Upper lobe of left lung (tissue), 6 donors: Measurements from ENCODE around the gene HAVCR1. TPM values are rescaled to one million over a fixed set of nuclear protein-coding genes. Genes with fewer than 3 reads are reported as not detected.

Experiments
- ATAC-seq, 2 donors: fragments of 200-7000 bp; cut with Tn5 transposase; one replicate each; pipeline ENCODE4 v1.9.1; 2022; ENCODE audit warnings: mild to moderate bottlenecking in 2 of 2, moderate library complexity in 2 of 2; ENCODE audit not compliant: low FRiP score in 2 of 2
- DNase-seq, 2 donors: peaks; one replicate each; pipeline ENCODE4 v3.0.0-alpha.2; 2019 to 2020
- H3K27ac ChIP-seq, 4 donors: fragments of 200-600 bp; sonication (generic); one replicate each; pipeline ENCODE4 v1.5.1; 2016 to 2019
- H3K27me3 ChIP-seq, 4 donors: fragments of 200-600 bp; sonication (generic); one replicate each; pipeline ENCODE4 v1.5.1; 2017 to 2019
- H3K36me3 ChIP-seq, 4 donors: fragments of 200-600 bp; sonication (generic); one replicate each; pipeline ENCODE4 v1.5.1; 2016 to 2019
- H3K4me1 ChIP-seq, 4 donors: fragments of 200-600 bp; sonication (generic); one replicate each; pipeline ENCODE4 v1.5.1; 2018 to 2019
- H3K4me3 ChIP-seq, 4 donors: fragments of 200-600 bp; sonication (generic); one replicate each; pipeline ENCODE4 v1.5.1; 2017 to 2019; ENCODE audit warnings: mild to moderate bottlenecking in 2 of 4, moderate library complexity in 1 of 4
- H3K9me3 ChIP-seq, 4 donors: fragments of 200-600 bp; sonication (generic); one replicate each; pipeline ENCODE4 v1.5.1; 2018 to 2019
- EP300 ChIP-seq, 4 donors: sonication (generic); formaldehyde crosslinking; IDR thresholded peaks; one replicate each; pipeline ENCODE4 v1.5.1; 2017; ENCODE audit warnings: antibody characterized with exemption in 4 of 4, control low read depth in 2 of 4
- POLR2A ChIP-seq, 4 donors: fragments of 450-650 bp; IDR thresholded peaks; one replicate each; pipeline ENCODE4 v1.5.1; 2016 to 2017; ENCODE audit warnings: antibody characterized with exemption in 4 of 4, mild to moderate bottlenecking in 2 of 4
- POLR2AphosphoS5 ChIP-seq, 2 donors: sonication (generic); formaldehyde crosslinking; IDR thresholded peaks; one replicate each; pipeline ENCODE4 v1.5.1; 2017; ENCODE audit warnings: antibody characterized with exemption in 2 of 2
- WGBS, 2 donors: methylation state at CpG; one replicate each; pipeline ENCODE4 v1.1.5; 2017 to 2018; 5-methylcytosine and 5-hydroxymethylcytosine counted together
- total RNA-seq, 6 donors: library from RNA; depleted of rRNA in 4 of 6; stranded (reverse); fragments of >200 nt in 4 of 6; gene quantifications; one replicate each; pipeline versions ENCODE4 v1.1.0 to v1.2.1, GENCODE V29; 2016 to 2021
- TF ChIP-seq, protein P1 (sequence below), 6 experiments: fragments of 450-650 bp in 4 of 6; fragments of 200-600 bp in 2 of 6; sonication (generic) in 2 of 6; IDR thresholded peaks; one replicate each; pipeline ENCODE4 v1.5.1; 2016 to 2019; ENCODE audit warnings: antibody characterized with exemption in 6 of 6
- donor health status: DM: no; HTN: no; CAD: no; lungs with moderate emphysema.
- donor health status: DM: no; HTN: yes; CAD: no; lungs with severe emphysema.

The HAVCR1 gene
- total RNA-seq, 6 donors from 2014 or later: 0.34 to 4.2 (median 0.62) TPM; not detected in 2

DNA sequence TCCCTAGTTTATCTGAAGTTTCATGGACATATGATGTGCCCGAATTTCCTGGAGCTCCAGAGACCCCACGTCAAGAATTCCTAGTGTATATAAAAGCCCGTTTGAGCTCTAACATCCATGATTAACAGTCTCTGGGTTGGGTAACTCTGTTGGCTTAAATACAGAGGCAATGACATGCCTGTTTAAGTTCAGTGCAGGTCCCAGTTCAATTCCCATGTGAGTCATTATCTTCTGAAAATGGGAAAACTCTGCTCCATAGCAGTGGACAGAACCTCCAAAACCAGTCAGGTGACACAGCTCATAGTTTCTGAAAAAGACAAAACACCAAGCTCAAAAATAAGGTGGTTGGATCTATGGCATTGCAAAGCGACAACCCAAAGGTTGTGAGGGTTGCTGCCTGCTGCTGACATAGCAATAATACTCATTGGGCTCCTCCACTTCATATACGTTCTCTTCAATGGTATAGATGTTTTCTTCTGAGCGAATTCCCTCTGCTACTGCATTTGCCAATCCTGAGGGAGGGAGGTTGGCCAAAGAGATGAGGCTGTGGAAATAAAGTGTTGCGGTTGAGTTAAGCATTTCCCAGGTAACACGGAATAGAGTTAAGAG is 27.9 kb upstream of the HAVCR1 start:
- H3K4me3 ChIP-seq: no peak overlapping the region
- DNase-seq (no peak), ATAC-seq (no peak)
- no peaks in the 10 kb centered on the region for H3K9me3 ChIP-seq
- H3K36me3 ChIP-seq: no peaks in the 10 kb centered on the region
- H3K27me3 ChIP-seq: no peaks in the 10 kb centered on the region
- no peak for TF ChIP-seq POLR2A (IDR thresholded peaks at IDR 0.05)
- TF ChIP-seq, protein P1, sequence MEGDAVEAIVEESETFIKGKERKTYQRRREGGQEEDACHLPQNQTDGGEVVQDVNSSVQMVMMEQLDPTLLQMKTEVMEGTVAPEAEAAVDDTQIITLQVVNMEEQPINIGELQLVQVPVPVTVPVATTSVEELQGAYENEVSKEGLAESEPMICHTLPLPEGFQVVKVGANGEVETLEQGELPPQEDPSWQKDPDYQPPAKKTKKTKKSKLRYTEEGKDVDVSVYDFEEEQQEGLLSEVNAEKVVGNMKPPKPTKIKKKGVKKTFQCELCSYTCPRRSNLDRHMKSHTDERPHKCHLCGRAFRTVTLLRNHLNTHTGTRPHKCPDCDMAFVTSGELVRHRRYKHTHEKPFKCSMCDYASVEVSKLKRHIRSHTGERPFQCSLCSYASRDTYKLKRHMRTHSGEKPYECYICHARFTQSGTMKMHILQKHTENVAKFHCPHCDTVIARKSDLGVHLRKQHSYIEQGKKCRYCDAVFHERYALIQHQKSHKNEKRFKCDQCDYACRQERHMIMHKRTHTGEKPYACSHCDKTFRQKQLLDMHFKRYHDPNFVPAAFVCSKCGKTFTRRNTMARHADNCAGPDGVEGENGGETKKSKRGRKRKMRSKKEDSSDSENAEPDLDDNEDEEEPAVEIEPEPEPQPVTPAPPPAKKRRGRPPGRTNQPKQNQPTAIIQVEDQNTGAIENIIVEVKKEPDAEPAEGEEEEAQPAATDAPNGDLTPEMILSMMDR (IDR thresholded peaks at IDR 0.05): no peak
- TF ChIP-seq EP300 (IDR thresholded peaks at IDR 0.05): no peak
- no peak for TF ChIP-seq POLR2AphosphoS5 (IDR thresholded peaks at IDR 0.05)
- no peaks in the 10 kb centered on the region for H3K4me1 ChIP-seq
- WGBS, 2 donors: 86 to 91% methylated on average over 8 of the region's 8 CpGs
- H3K27ac ChIP-seq: no peak overlapping the region

DNA sequence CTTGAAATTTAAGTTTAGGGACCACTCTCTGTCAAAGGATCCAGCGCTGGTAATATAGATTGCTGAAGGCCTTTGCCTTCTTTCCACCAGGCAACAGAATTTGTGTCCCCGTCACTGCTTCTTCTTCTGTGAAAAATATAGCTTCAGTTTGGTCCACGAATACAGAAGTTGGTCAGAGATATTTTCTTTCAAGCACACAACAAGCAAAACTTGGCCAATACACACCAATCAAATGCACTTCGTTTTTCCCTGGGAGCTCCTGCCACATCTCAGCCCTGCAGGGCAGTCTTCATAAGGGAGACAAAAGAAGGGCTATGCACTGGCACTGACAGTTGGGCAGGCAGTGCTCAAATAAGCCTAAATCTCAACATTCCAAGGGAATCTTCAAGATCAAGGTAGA is 27.0 kb upstream of the HAVCR1 start:
- no peak overlapping the region for H3K27ac ChIP-seq
- no peaks in the 10 kb centered on the region for H3K27me3 ChIP-seq
- no peaks in the 10 kb centered on the region for H3K9me3 ChIP-seq
- H3K36me3 ChIP-seq: no peaks in the 10 kb centered on the region
- 65 to 87% methylated on average over 4 of the region's 4 CpGs for WGBS, 2 donors
- TF ChIP-seq POLR2A (IDR thresholded peaks at IDR 0.05) (no peak), EP300 (IDR thresholded peaks at IDR 0.05) (no peak), POLR2AphosphoS5 (IDR thresholded peaks at IDR 0.05) (no peak)
- TF ChIP-seq, protein P1 (IDR thresholded peaks at IDR 0.05): no peak
- no peak for DNase-seq
- H3K4me1 ChIP-seq: no peaks in the 10 kb centered on the region
- H3K4me3 ChIP-seq: no peak overlapping the region
- no peak for ATAC-seq

DNA sequence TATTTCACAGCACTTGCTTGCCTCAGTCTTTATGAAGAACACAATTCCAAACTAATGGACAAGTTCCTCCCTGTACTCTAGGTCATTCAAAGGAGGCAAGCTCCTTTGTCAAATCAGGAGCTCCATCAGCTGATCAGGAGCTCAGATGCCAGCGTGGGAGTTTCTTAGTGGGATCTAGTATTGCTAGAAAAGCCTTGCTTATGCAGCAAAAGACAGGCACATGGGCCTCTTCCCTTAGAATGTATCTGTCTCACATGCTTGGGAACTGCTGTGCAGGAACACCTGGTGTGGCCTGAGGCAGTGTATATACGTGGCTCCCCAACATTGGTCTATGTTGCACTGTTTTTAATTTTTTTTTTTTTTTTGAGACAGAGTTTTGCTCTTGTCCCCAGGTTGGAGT is 21.4 kb upstream of the HAVCR1 start:
- no peak for ATAC-seq
- no peak for DNase-seq
- no peaks in the 10 kb centered on the region for H3K27me3 ChIP-seq
- WGBS, 2 donors: 75 to 83% methylated on average over 2 of the region's 2 CpGs
- no peaks in the 10 kb centered on the region for H3K36me3 ChIP-seq
- H3K4me1 ChIP-seq: no peaks in the 10 kb centered on the region
- H3K27ac ChIP-seq: no peak overlapping the region
- no peaks in the 10 kb centered on the region for H3K9me3 ChIP-seq
- no peak overlapping the region for H3K4me3 ChIP-seq
- TF ChIP-seq POLR2A (IDR thresholded peaks at IDR 0.05) (no peak), POLR2AphosphoS5 (IDR thresholded peaks at IDR 0.05) (no peak), EP300 (IDR thresholded peaks at IDR 0.05) (no peak)
- TF ChIP-seq, protein P1 (IDR thresholded peaks at IDR 0.05): no peak

DNA sequence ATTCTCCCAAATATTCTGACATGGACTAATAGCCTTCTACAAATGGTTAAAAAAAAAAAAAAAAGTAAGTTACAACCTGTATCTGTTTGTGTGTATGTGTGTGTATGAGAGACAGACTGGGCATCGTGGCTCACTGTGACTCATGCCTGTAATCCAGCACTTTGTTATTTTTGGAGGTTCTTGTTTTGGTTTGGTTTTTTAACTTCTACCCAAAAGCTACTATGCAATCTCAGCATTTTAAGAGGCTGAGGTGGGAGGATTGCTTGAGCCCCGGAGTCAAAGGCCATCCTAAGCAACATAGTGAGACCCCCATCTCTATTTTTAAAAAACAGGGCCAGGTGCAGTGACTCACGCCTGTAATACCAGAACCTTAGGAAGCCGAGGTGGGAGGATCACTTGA is 17.6 kb upstream of the HAVCR1 start:
- ATAC-seq (peak in 1 of 2 donors; percentile 45), DNase-seq (no peak)
- TF ChIP-seq EP300 (IDR thresholded peaks at IDR 0.05) (no peak), POLR2AphosphoS5 (IDR thresholded peaks at IDR 0.05) (no peak), POLR2A (IDR thresholded peaks at IDR 0.05) (no peak)
- TF ChIP-seq, protein P1 (IDR thresholded peaks at IDR 0.05): no peak
- WGBS, 2 donors: 48 to 64% methylated on average over 4 of the region's 4 CpGs
- H3K36me3 ChIP-seq: no peaks in the 10 kb centered on the region
- H3K27me3 ChIP-seq: no peaks in the 10 kb centered on the region
- H3K9me3 ChIP-seq: no peaks in the 10 kb centered on the region
- no peaks in the 10 kb centered on the region for H3K4me1 ChIP-seq
- no peak overlapping the region for H3K4me3 ChIP-seq
- no peak overlapping the region for H3K27ac ChIP-seq

DNA sequence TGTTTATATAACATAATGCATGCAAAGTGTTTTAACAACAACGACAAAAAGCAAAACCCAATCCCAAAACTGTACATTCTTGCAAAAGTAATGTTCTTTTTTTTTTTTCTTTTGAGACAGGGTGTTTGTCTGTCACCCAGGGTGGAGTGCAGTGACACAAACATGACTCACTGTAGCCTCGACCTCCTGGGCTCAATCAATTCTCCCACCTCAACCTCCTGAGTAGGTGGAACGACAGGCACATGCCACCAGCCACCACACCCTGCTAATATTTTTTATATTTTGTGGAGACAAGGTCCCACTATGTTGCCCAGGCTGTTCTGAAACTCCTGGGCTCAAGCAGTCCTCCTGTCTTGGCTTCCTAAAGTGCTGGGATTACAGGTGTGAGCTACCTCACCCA is 13.6 kb upstream of the HAVCR1 start:
- no peak for DNase-seq
- H3K36me3 ChIP-seq: no peaks in the 10 kb centered on the region
- no peak overlapping the region for H3K4me3 ChIP-seq
- no peak overlapping the region for H3K27ac ChIP-seq
- TF ChIP-seq POLR2AphosphoS5 (IDR thresholded peaks at IDR 0.05) (no peak), EP300 (IDR thresholded peaks at IDR 0.05) (no peak), POLR2A (IDR thresholded peaks at IDR 0.05) (no peak)
- TF ChIP-seq, protein P1 (IDR thresholded peaks at IDR 0.05): no peak
- H3K9me3 ChIP-seq: no peaks in the 10 kb centered on the region
- no peak for ATAC-seq
- H3K27me3 ChIP-seq: no peaks in the 10 kb centered on the region
- 57 to 66% methylated on average over 3 of the region's 3 CpGs for WGBS, 2 donors
- H3K4me1 ChIP-seq: no peaks in the 10 kb centered on the region
